Activated CD8-positive, alpha-beta T cell treated with anti-CD3 and anti-CD28 coated beads for 36 hours (primary cell): ENCODE data around the gene COL15A1. TPM values are rescaled to one million over a fixed set of nuclear protein-coding genes. Genes with fewer than 3 reads are reported as not detected.

Source experiments
- ATAC-seq: fragments of 200-7000 bp; cut with Tn5 transposase; one replicate; pipeline ENCODE4 v1.10.0; 2021; ENCODE audit warnings: mild to moderate bottlenecking, moderate library complexity
- CTCF ChIA-PET: fragments of 350-600 bp; sonication (Branson Sonifier 250); formaldehyde crosslinking; loops from one replicate; lab custom pipeline; 2021; ENCODE audit warnings: antibody characterized with exemption; lab: Charles Lee
- POLR2A ChIA-PET: fragments of 350-600 bp; sonication (Branson Sonifier 250); formaldehyde crosslinking; loops from one replicate; lab custom pipeline; 2021; ENCODE audit warnings: antibody characterized with exemption; lab: Charles Lee
- DNase-seq: peaks from one replicate; pipeline ENCODE4 v3.0.0-alpha.2; 2020
- H3K27ac Mint-ChIP-seq: one replicate; pipeline ENCODE4 v1.8.0; 2021; ENCODE audit warnings: mild to moderate bottlenecking, mixed read lengths
- H3K27me3 Mint-ChIP-seq: one replicate; pipeline ENCODE4 v1.8.0; 2021; ENCODE audit warnings: mixed read lengths
- H3K36me3 Mint-ChIP-seq: one replicate; pipeline ENCODE4 v1.8.0; 2021; ENCODE audit warnings: low read depth, mixed read lengths
- H3K4me1 Mint-ChIP-seq: one replicate; pipeline ENCODE4 v1.8.0; 2021; ENCODE audit warnings: low read depth, mixed read lengths
- H3K4me3 Mint-ChIP-seq: one replicate; pipeline ENCODE4 v1.8.0; 2021; ENCODE audit warnings: mild to moderate bottlenecking, moderate library complexity, mixed read lengths
- H3K9me3 Mint-ChIP-seq: one replicate; pipeline ENCODE4 v1.8.0; 2021; ENCODE audit warnings: mixed read lengths
- CTCF ChIP-seq: fragments of 200-600 bp; IDR thresholded peaks from one replicate; pipeline ENCODE4 v1.8.0; 2022; ENCODE audit warnings: antibody characterized with exemption, mild to moderate bottlenecking
- intact Hi-C: fragments of 100-400 bp; cut with micrococcal nuclease; formaldehyde crosslinking; loops from one replicate; pipeline ENCODE4 v1.10.0; 2022
- total RNA-seq, 2 experiments: library from RNA; stranded (reverse); gene quantifications; one replicate each; pipeline ENCODE4 v1.2.3, GENCODE V29; 2021

COL15A1 gene
- total RNA-seq, 2 experiments from 2014 or later, result 0.07 TPM; not detected in 1

DNA sequence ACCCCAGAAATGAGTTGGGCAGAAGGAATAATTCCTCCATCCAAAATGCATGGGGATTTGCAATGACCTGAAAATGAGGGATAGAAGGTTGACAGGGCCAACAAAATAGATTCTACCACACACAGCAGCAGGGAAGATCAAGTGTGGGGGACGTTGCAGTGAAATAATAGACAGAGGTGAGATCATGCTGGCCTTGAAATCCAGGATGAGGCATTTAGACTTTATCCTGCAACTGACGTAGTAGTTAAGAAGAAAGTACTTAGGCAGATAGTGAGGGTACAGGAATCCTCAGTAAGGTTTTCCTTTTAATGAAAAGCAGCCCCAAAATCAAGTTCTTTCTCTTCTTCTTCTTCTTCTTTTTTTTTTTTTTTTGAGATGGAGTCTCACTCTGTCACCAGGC lies 129.6 kb downstream of the COL15A1 start:
- H3K36me3 Mint-ChIP-seq, result no peaks in the 10 kb centered on the region
- no peaks in the 10 kb centered on the region for H3K27me3 Mint-ChIP-seq
- ChIA-PET CTCF (no interaction called here), POLR2A (no interaction called here)
- TF ChIP-seq CTCF, result no peak
- DNase-seq (no peak), ATAC-seq (no peak)
- H3K4me3 Mint-ChIP-seq, result no peak overlapping the region
- H3K27ac Mint-ChIP-seq, result no peak overlapping the region
- peaks cover 59% of the 10 kb centered on the region for H3K4me1 Mint-ChIP-seq
- H3K9me3 Mint-ChIP-seq, result no peaks in the 10 kb centered on the region
- intact Hi-C loops, result no loop called here

- POLR2A ChIA-PET, result interaction anchor here (0.8 to 0.9 kb wide), 2 partner anchors 15 to 40 kb away, joined by 3 to 4 read pairs; no protein-coding TSS in a partner anchor
These were observed 130.5 kb downstream of the COL15A1 start for GRCh38 chr9:99073985-99074901.

DNA sequence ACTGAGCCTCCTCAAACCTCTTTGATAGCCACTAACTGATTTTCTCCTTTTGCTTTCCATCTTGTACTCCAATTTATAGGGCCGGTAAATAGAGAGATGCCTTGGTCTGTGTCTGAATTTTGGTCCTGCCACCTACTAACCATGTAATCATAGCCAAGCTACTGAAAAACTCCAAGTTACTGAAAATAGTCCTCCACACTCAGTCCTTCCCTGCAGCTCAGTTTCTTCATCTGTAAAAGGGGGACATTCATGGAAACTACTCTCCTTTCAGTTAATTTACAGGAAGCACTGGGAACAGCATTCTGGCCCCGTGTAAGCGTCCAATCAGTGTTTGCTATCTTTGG lies 131.2 kb downstream of the COL15A1 start:
- TF ChIP-seq CTCF, result no peak
- ChIA-PET CTCF (no interaction called here), POLR2A (interaction anchor here (0.8 to 0.9 kb wide), 2 partner anchors 16 to 39 kb away, joined by 3 to 4 read pairs; no protein-coding TSS in a partner anchor)
- Mint-ChIP-seq H3K36me3 (no peaks in the 10 kb centered on the region), H3K27ac (no peak overlapping the region), H3K27me3 (no peaks in the 10 kb centered on the region), H3K9me3 (no peaks in the 10 kb centered on the region), H3K4me1 (peaks cover 46% of the 10 kb centered on the region), H3K4me3 (no peak overlapping the region)
- ATAC-seq, result no peak
- intact Hi-C loops, result no loop called here
- no peak for DNase-seq

More at GRCh38 chr9:99073985-99074901, 130.5 kb downstream of the COL15A1 start:
- Mint-ChIP-seq H3K27me3 (no peaks in the 10 kb centered on the region), H3K27ac (no peak overlapping the region), H3K9me3 (no peaks in the 10 kb centered on the region), H3K4me1 (peaks cover 50% of the 10 kb centered on the region), H3K36me3 (no peaks in the 10 kb centered on the region), H3K4me3 (no peak overlapping the region)
- TF ChIP-seq CTCF, result no peak
- DNase-seq (no peak), ATAC-seq (no peak)
- intact Hi-C loops, result no loop called here
- CTCF ChIA-PET, result no interaction called here

DNA sequence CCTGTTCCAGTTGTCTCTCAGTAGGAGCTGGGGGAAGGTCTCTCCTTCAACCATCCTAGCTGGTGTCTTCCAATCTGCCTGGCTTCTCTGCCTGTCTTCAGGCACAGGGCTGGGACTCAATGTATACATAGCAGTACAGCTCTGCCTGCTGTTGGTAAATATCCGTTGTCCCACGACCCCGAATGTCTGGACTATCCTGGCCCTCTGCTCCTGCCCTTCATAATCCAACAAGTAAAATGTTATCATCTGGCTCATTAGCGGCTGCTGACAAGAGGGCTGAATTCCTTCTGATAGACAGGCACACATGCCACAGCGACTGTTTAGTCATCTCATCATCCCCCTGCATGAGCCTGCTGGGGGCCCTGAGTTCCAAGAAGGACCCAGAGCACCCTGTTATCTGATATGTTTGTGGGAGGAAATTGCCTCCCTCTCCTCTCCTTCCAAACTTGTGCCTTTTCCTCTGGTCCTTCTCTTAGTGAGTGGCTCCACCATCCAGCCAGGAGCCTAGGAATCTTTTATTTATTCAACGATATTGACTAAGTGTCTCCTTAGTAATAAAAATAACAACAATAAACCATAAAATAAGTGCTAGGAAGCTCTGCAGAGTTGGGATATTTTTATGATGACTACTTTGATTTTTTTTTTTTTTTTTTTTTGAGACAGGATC lies 131.7 kb downstream of the COL15A1 start:
- ChIA-PET CTCF (interaction anchor here (1.0 to 1.3 kb wide), 3 partner anchors 10 to 77 kb away, joined by 3 read pairs; no protein-coding TSS in a partner anchor), POLR2A (interaction anchor here (0.8 to 1.3 kb wide), 3 partner anchors 16 to 39 kb away, joined by 3 to 4 read pairs (median 4); no protein-coding TSS in a partner anchor)
- Mint-ChIP-seq H3K27me3 (no peaks in the 10 kb centered on the region), H3K27ac (no peak overlapping the region), H3K9me3 (no peaks in the 10 kb centered on the region), H3K4me1 (peaks cover 44% of the 10 kb centered on the region), H3K36me3 (no peaks in the 10 kb centered on the region), H3K4me3 (no peak overlapping the region)
- ATAC-seq (no peak), DNase-seq (no peak)
- intact Hi-C loops, result no loop called here
- TF ChIP-seq CTCF, result no peak
